Measurements from ENCODE around the gene IL18R1.

Gene IL18R1

GRCh38 chr2:102397209-102397608 is 41.6 kb downstream of the IL18R1 start:
- no peak overlapping the region for H2AFZ ChIP-seq (ENCODE audit: low read length)
- no peak for DNase-seq
- H4K20me1 ChIP-seq (ENCODE audit: insufficient read depth, low read length): no peaks in the 10 kb centered on the region
- no peaks in the 10 kb centered on the region for H3K4me1 ChIP-seq (ENCODE audit: low read length)
- no peak overlapping the region for H3K9ac ChIP-seq (ENCODE audit: low read length)
- H3K9me3 ChIP-seq (replicated peaks; ENCODE audit: insufficient read depth, low read length): no peaks in the 10 kb centered on the region
- no peaks in the 10 kb centered on the region for H3F3A ChIP-seq (ENCODE audit: insufficient read depth, low read length)
- H3K9me2 ChIP-seq (replicated peaks; ENCODE audit: insufficient read depth, low read length): no peaks in the 10 kb centered on the region
- no peaks in the 10 kb centered on the region for H3K27me3 ChIP-seq (replicated peaks; ENCODE audit: insufficient read depth, low read length)
- no peaks in the 10 kb centered on the region for H3K79me2 ChIP-seq (ENCODE audit: low read length)
- no peak overlapping the region for H3K27ac ChIP-seq (ENCODE audit: low read length)
- no peak overlapping the region for H3K4me2 ChIP-seq (ENCODE audit: low read depth, low read length)
- no peak overlapping the region for H3K4me3 ChIP-seq (ENCODE audit: low read length)
- TF ChIP-seq CTCF (IDR thresholded peaks at IDR 0.05; ENCODE audit: low read length): no peak
- TF ChIP-seq EZH2phosphoT487 (IDR thresholded peaks at IDR 0.05; ENCODE audit: low read length): no peak
- TF ChIP-seq EZH2 (optimal IDR thresholded peaks at IDR 0.05; ENCODE audit: low read depth, low read length): no peak
- H3K36me3 ChIP-seq (replicated peaks; ENCODE audit: insufficient read depth, low read length): no peaks in the 10 kb centered on the region

- no peak for DNase-seq
- no peak overlapping the region for H3K4me3 ChIP-seq (ENCODE audit: low read length)
These were observed 44.0 kb downstream of the IL18R1 start for GRCh38 chr2:102399499-102400141.

GRCh38 chr2:102401456-102401855 is 45.9 kb downstream of the IL18R1 start:
- no peak overlapping the region for H2AFZ ChIP-seq (ENCODE audit: low read length)
- H4K20me1 ChIP-seq (ENCODE audit: insufficient read depth, low read length): no peaks in the 10 kb centered on the region
- no peak overlapping the region for H3K27ac ChIP-seq (ENCODE audit: low read length)
- H3K9me3 ChIP-seq (replicated peaks; ENCODE audit: insufficient read depth, low read length): no peaks in the 10 kb centered on the region
- H3K79me2 ChIP-seq (ENCODE audit: low read length): no peaks in the 10 kb centered on the region
- TF ChIP-seq EZH2 (optimal IDR thresholded peaks at IDR 0.05; ENCODE audit: low read depth, low read length) (no peak), CTCF (IDR thresholded peaks at IDR 0.05; ENCODE audit: low read length) (no peak), EZH2phosphoT487 (IDR thresholded peaks at IDR 0.05; ENCODE audit: low read length) (no peak)
- DNase-seq: no peak
- no peak overlapping the region for H3K4me2 ChIP-seq (ENCODE audit: low read depth, low read length)
- no peaks in the 10 kb centered on the region for H3F3A ChIP-seq (ENCODE audit: insufficient read depth, low read length)
- H3K4me3 ChIP-seq (ENCODE audit: low read length): no peak overlapping the region
- H3K4me1 ChIP-seq (ENCODE audit: low read length): no peaks in the 10 kb centered on the region
- H3K36me3 ChIP-seq (replicated peaks; ENCODE audit: insufficient read depth, low read length): no peaks in the 10 kb centered on the region
- no peaks in the 10 kb centered on the region for H3K9me2 ChIP-seq (replicated peaks; ENCODE audit: insufficient read depth, low read length)
- no peaks in the 10 kb centered on the region for H3K27me3 ChIP-seq (replicated peaks; ENCODE audit: insufficient read depth, low read length)
- H3K9ac ChIP-seq (ENCODE audit: low read length): no peak overlapping the region

More at GRCh38 chr2:102399499-102400141, 44.0 kb downstream of the IL18R1 start:
- Histone ChIP-seq H3F3A (ENCODE audit: insufficient read depth, low read length) (no peaks in the 10 kb centered on the region), H3K9me2 (replicated peaks; ENCODE audit: insufficient read depth, low read length) (no peaks in the 10 kb centered on the region), H2AFZ (ENCODE audit: low read length) (no peak overlapping the region), H3K36me3 (replicated peaks; ENCODE audit: insufficient read depth, low read length) (no peaks in the 10 kb centered on the region), H3K9ac (ENCODE audit: low read length) (no peak overlapping the region), H3K27ac (ENCODE audit: low read length) (no peak overlapping the region), H4K20me1 (ENCODE audit: insufficient read depth, low read length) (no peaks in the 10 kb centered on the region), H3K27me3 (replicated peaks; ENCODE audit: insufficient read depth, low read length) (no peaks in the 10 kb centered on the region), H3K9me3 (replicated peaks; ENCODE audit: insufficient read depth, low read length) (no peaks in the 10 kb centered on the region), H3K4me2 (ENCODE audit: low read depth, low read length) (no peak overlapping the region), H3K79me2 (ENCODE audit: low read length) (no peaks in the 10 kb centered on the region), H3K4me1 (ENCODE audit: low read length) (no peaks in the 10 kb centered on the region)
- TF ChIP-seq EZH2phosphoT487 (IDR thresholded peaks at IDR 0.05; ENCODE audit: low read length): no peak
- no peak for TF ChIP-seq CTCF (IDR thresholded peaks at IDR 0.05; ENCODE audit: low read length)
- TF ChIP-seq EZH2 (optimal IDR thresholded peaks at IDR 0.05; ENCODE audit: low read depth, low read length): no peak

Measured in MM.1S (cell line).